ENCODE data around the gene PIM1. TPM values are rescaled to one million over a fixed set of nuclear protein-coding genes. Genes with fewer than 3 reads are reported as not detected.
A peak's percentile ranks its signal among the peaks of the same experiment; 100 is the strongest.

The PIM1 gene
- total and polyA plus RNA-seq, 9 of the 15 experiments (the other 6 are each of a cell fraction or from before 2014, with no cell fraction given) = 19.0 to 789 (median 212) TPM

DNA sequence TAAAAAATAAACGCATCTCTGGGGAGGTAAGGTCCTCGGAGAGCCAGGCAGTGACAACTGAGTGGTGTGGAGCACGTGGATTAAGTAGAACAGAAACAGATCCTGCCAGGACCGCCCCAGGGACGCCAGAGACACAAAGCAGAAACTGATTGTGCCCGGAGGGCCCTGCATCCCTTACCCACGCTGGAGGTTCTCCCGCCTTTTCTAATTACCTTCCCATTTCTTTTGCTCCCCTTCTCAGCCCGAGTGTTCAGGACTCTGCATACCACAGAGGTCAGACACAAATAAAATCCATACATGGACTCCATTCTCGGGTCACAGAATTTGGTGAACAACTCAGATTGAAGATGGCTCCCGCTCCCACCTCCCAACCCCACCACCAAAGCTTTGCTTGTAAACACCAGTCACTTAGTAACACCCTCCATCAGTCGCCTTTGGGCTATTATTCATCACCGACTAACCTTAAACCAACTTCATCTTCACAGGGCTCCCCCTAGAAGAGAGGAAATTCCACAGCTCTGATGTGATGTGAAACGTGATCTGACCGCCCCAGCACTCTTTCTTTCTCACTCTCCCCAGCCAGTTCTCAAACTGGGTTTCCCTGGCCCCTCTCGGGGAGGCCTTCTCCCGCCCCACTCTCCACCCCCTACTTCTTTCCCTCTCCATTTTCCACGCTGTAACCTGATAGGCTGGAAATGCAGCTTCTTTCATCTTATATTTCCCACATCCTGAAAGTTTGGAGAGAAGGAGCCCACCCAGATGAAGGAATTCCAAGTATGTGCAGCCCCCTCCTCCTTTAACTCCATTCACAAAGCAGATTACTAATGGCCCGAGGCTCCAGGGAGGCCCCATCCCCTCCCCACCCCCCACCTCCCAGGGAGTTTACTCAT lies 32.5 kb upstream of the PIM1 start (continued):
- TF ChIP-seq, protein P1, sequence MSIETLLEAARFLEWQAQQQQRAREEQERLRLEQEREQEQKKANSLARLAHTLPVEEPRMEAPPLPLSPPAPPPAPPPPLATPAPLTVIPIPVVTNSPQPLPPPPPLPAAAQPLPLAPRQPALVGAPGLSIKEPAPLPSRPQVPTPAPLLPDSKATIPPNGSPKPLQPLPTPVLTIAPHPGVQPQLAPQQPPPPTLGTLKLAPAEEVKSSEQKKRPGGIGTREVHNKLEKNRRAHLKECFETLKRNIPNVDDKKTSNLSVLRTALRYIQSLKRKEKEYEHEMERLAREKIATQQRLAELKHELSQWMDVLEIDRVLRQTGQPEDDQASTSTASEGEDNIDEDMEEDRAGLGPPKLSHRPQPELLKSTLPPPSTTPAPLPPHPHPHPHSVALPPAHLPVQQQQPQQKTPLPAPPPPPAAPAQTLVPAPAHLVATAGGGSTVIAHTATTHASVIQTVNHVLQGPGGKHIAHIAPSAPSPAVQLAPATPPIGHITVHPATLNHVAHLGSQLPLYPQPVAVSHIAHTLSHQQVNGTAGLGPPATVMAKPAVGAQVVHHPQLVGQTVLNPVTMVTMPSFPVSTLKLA (conservative IDR thresholded peaks at IDR 0.05) = no peak
- TF ChIP-seq, protein P2, sequence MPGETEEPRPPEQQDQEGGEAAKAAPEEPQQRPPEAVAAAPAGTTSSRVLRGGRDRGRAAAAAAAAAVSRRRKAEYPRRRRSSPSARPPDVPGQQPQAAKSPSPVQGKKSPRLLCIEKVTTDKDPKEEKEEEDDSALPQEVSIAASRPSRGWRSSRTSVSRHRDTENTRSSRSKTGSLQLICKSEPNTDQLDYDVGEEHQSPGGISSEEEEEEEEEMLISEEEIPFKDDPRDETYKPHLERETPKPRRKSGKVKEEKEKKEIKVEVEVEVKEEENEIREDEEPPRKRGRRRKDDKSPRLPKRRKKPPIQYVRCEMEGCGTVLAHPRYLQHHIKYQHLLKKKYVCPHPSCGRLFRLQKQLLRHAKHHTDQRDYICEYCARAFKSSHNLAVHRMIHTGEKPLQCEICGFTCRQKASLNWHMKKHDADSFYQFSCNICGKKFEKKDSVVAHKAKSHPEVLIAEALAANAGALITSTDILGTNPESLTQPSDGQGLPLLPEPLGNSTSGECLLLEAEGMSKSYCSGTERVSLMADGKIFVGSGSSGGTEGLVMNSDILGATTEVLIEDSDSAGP (CRISPR knock-in tag; IDR thresholded peaks at IDR 0.05) = no peak
- TF ChIP-seq RFX1 (IDR thresholded peaks at IDR 0.05) (no peak), CBFB (CRISPR knock-in tag; IDR thresholded peaks at IDR 0.05) (no peak), ZNF589 (CRISPR knock-in tag; IDR thresholded peaks at IDR 0.05; ENCODE audit: low read depth) (no peak), ZBTB1 (CRISPR knock-in tag; IDR thresholded peaks at IDR 0.05; ENCODE audit: borderline replicate concordance, low read depth) (no peak), ZNF764 (CRISPR knock-in tag; IDR thresholded peaks at IDR 0.05; ENCODE audit: low read depth) (no peak), MCM5 (IDR thresholded peaks at IDR 0.05; ENCODE audit: low read depth) (no peak), POLR2B (IDR thresholded peaks at IDR 0.05; ENCODE audit: low read depth, partially characterized antibody) (no peak), HDAC2 (IDR thresholded peaks at IDR 0.05) (0 out of 2 replicates have a peak, but pooled peaks have one; percentile 25), ATF1 (CRISPR knock-in tag; IDR thresholded peaks at IDR 0.05) (no peak), ATF1 (tag; IDR thresholded peaks at IDR 0.05) (no peak), BHLHE40 (IDR thresholded peaks at IDR 0.05; ENCODE audit: low read length) (peak; percentile 39; the same call in 1 of the 2 replicates), ZNF124 (CRISPR knock-in tag; IDR thresholded peaks at IDR 0.05) (no peak), MAFK (IDR thresholded peaks at IDR 0.05; ENCODE audit: low read length) (no peak)
- TF ChIP-seq, protein P3, sequence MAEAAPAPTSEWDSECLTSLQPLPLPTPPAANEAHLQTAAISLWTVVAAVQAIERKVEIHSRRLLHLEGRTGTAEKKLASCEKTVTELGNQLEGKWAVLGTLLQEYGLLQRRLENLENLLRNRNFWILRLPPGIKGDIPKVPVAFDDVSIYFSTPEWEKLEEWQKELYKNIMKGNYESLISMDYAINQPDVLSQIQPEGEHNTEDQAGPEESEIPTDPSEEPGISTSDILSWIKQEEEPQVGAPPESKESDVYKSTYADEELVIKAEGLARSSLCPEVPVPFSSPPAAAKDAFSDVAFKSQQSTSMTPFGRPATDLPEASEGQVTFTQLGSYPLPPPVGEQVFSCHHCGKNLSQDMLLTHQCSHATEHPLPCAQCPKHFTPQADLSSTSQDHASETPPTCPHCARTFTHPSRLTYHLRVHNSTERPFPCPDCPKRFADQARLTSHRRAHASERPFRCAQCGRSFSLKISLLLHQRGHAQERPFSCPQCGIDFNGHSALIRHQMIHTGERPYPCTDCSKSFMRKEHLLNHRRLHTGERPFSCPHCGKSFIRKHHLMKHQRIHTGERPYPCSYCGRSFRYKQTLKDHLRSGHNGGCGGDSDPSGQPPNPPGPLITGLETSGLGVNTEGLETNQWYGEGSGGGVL (CRISPR knock-in tag; IDR thresholded peaks at IDR 0.05) = no peak
- TF ChIP-seq, protein P4, sequence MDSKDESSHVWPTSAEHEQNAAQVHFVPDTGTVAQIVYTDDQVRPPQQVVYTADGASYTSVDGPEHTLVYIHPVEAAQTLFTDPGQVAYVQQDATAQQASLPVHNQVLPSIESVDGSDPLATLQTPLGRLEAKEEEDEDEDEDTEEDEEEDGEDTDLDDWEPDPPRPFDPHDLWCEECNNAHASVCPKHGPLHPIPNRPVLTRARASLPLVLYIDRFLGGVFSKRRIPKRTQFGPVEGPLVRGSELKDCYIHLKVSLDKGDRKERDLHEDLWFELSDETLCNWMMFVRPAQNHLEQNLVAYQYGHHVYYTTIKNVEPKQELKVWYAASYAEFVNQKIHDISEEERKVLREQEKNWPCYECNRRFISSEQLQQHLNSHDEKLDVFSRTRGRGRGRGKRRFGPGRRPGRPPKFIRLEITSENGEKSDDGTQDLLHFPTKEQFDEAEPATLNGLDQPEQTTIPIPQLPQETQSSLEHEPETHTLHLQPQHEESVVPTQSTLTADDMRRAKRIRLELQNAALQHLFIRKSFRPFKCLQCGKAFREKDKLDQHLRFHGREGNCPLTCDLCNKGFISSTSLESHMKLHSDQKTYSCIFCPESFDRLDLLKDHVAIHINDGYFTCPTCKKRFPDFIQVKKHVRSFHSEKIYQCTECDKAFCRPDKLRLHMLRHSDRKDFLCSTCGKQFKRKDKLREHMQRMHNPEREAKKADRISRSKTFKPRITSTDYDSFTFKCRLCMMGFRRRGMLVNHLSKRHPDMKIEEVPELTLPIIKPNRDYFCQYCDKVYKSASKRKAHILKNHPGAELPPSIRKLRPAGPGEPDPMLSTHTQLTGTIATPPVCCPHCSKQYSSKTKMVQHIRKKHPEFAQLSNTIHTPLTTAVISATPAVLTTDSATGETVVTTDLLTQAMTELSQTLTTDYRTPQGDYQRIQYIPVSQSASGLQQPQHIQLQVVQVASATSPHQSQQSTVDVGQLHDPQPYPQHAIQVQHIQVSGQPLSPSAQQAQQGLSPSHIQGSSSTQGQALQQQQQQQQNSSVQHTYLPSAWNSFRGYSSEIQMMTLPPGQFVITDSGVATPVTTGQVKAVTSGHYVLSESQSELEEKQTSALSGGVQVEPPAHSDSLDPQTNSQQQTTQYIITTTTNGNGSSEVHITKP (IDR thresholded peaks at IDR 0.05; ENCODE audit: partially characterized antibody) = peak; percentile 26
- TF ChIP-seq, protein P5, sequence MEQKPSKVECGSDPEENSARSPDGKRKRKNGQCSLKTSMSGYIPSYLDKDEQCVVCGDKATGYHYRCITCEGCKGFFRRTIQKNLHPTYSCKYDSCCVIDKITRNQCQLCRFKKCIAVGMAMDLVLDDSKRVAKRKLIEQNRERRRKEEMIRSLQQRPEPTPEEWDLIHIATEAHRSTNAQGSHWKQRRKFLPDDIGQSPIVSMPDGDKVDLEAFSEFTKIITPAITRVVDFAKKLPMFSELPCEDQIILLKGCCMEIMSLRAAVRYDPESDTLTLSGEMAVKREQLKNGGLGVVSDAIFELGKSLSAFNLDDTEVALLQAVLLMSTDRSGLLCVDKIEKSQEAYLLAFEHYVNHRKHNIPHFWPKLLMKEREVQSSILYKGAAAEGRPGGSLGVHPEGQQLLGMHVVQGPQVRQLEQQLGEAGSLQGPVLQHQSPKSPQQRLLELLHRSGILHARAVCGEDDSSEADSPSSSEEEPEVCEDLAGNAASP (IDR thresholded peaks at IDR 0.05) = no peak
